Central memory CD8-positive, alpha-beta T cell (primary cell): ENCODE data around the gene PROM2.

ENCODE experiments used
- ATAC-seq: fragments of 150-1000 bp; cut with Tn5 transposase; replicated peaks from 2 replicates; pipeline ENCODE4 v1.10.0; 2022; ENCODE audit warnings: mild to moderate bottlenecking, moderate FRiP score, moderate number of reproducible peaks; ENCODE audit not compliant: poor library complexity, severe bottlenecking; ENCODE audit errors: extremely low read depth
- DNase-seq, 2 donors: peaks; one replicate each; pipeline ENCODE4 v3.0.0; 2021; ENCODE audit warnings: low spot score in 2 of 2
- H3K27ac Mint-ChIP-seq: one replicate; pipeline ENCODE4 v1.8.0; 2022; ENCODE audit warnings: low read depth, mild to moderate bottlenecking, moderate library complexity, mixed read lengths
- H3K27me3 Mint-ChIP-seq: one replicate; pipeline ENCODE4 v1.8.0; 2022; ENCODE audit warnings: mixed read lengths
- H3K36me3 Mint-ChIP-seq: one replicate; pipeline ENCODE4 v1.8.0; 2022; ENCODE audit warnings: mild to moderate bottlenecking, moderate library complexity, mixed read lengths; ENCODE audit not compliant: insufficient read depth
- H3K4me1 Mint-ChIP-seq: one replicate; pipeline ENCODE4 v1.8.0; 2022; ENCODE audit warnings: mixed read lengths
- H3K4me3 Mint-ChIP-seq: one replicate; pipeline ENCODE4 v1.8.0; 2022; ENCODE audit warnings: mild to moderate bottlenecking, moderate library complexity, mixed read lengths
- H3K9me3 Mint-ChIP-seq: one replicate; pipeline ENCODE4 v1.8.0; 2022; ENCODE audit warnings: mixed read lengths

PROM2 gene

GRCh38 chr2:95326433-95327140 lies 52.3 kb downstream of the PROM2 start:
- DNase-seq = no peak
- Mint-ChIP-seq H3K27me3 (no peaks in the 10 kb centered on the region), H3K9me3 (no peaks in the 10 kb centered on the region), H3K27ac (no peak overlapping the region), H3K4me3 (no peak overlapping the region), H3K4me1 (no peaks in the 10 kb centered on the region), H3K36me3 (peaks cover 2% of the 10 kb centered on the region)
- no peak for ATAC-seq

- Mint-ChIP-seq H3K4me3 (no peak overlapping the region), H3K27ac (no peak overlapping the region), H3K36me3 (peaks cover 2% of the 10 kb centered on the region), H3K4me1 (no peaks in the 10 kb centered on the region), H3K9me3 (no peaks in the 10 kb centered on the region), H3K27me3 (no peaks in the 10 kb centered on the region)
- ATAC-seq (no peak), DNase-seq (no peak)
These were observed 53.6 kb downstream of the PROM2 start for GRCh38 chr2:95327861-95328260.

GRCh38 chr2:95328358-95329125 lies 54.3 kb downstream of the PROM2 start:
- Mint-ChIP-seq H3K27me3 (no peaks in the 10 kb centered on the region), H3K27ac (no peak overlapping the region), H3K4me3 (no peak overlapping the region), H3K36me3 (peaks cover 2% of the 10 kb centered on the region), H3K9me3 (no peaks in the 10 kb centered on the region), H3K4me1 (no peaks in the 10 kb centered on the region)
- no peak for DNase-seq
- no peak for ATAC-seq

- H3K36me3 Mint-ChIP-seq = peaks cover 2% of the 10 kb centered on the region
- DNase-seq (no peak), ATAC-seq (no peak)
- H3K27me3 Mint-ChIP-seq = no peaks in the 10 kb centered on the region
- no peak overlapping the region for H3K27ac Mint-ChIP-seq
- no peak overlapping the region for H3K4me3 Mint-ChIP-seq
- no peaks in the 10 kb centered on the region for H3K4me1 Mint-ChIP-seq
- no peaks in the 10 kb centered on the region for H3K9me3 Mint-ChIP-seq
These were observed 55.2 kb downstream of the PROM2 start for GRCh38 chr2:95329401-95329800.

GRCh38 chr2:95329891-95330793 lies 55.9 kb downstream of the PROM2 start:
- H3K9me3 Mint-ChIP-seq = no peaks in the 10 kb centered on the region
- no peak overlapping the region for H3K27ac Mint-ChIP-seq
- H3K36me3 Mint-ChIP-seq = peaks cover 2% of the 10 kb centered on the region
- no peaks in the 10 kb centered on the region for H3K4me1 Mint-ChIP-seq
- ATAC-seq (no peak), DNase-seq (no peak)
- H3K4me3 Mint-ChIP-seq = no peak overlapping the region
- no peaks in the 10 kb centered on the region for H3K27me3 Mint-ChIP-seq

- no peak for DNase-seq
These were observed 56.6 kb downstream of the PROM2 start for GRCh38 chr2:95330794-95331338.

GRCh38 chr2:95331606-95332005 lies 57.4 kb downstream of the PROM2 start:
- Mint-ChIP-seq H3K9me3 (no peaks in the 10 kb centered on the region), H3K27ac (no peak overlapping the region), H3K4me1 (no peaks in the 10 kb centered on the region), H3K27me3 (no peaks in the 10 kb centered on the region), H3K36me3 (peaks cover 2% of the 10 kb centered on the region), H3K4me3 (no peak overlapping the region)
- DNase-seq (no peak), ATAC-seq (no peak)

More at GRCh38 chr2:95330794-95331338, 56.6 kb downstream of the PROM2 start:
- Mint-ChIP-seq H3K27ac (no peak overlapping the region), H3K4me1 (no peaks in the 10 kb centered on the region), H3K27me3 (no peaks in the 10 kb centered on the region), H3K36me3 (peaks cover 2% of the 10 kb centered on the region), H3K4me3 (no peak overlapping the region), H3K9me3 (no peaks in the 10 kb centered on the region)
- ATAC-seq = no peak

GRCh38 chr2:95332036-95332435 lies 57.8 kb downstream of the PROM2 start:
- DNase-seq = no peak
- H3K27me3 Mint-ChIP-seq = no peaks in the 10 kb centered on the region
- no peak overlapping the region for H3K27ac Mint-ChIP-seq
- H3K4me1 Mint-ChIP-seq = no peaks in the 10 kb centered on the region
- H3K36me3 Mint-ChIP-seq = peaks cover 2% of the 10 kb centered on the region
- H3K4me3 Mint-ChIP-seq = no peak overlapping the region
- no peak for ATAC-seq
- no peaks in the 10 kb centered on the region for H3K9me3 Mint-ChIP-seq

GRCh38 chr2:95333056-95333455 lies 58.8 kb downstream of the PROM2 start:
- DNase-seq = no peak
- H3K4me3 Mint-ChIP-seq = no peak overlapping the region
- H3K27ac Mint-ChIP-seq = no peak overlapping the region
- H3K4me1 Mint-ChIP-seq = no peaks in the 10 kb centered on the region
- H3K36me3 Mint-ChIP-seq = peaks cover 2% of the 10 kb centered on the region
- H3K27me3 Mint-ChIP-seq = no peaks in the 10 kb centered on the region
- no peaks in the 10 kb centered on the region for H3K9me3 Mint-ChIP-seq
- ATAC-seq = no peak

GRCh38 chr2:95333888-95334338 lies 59.7 kb downstream of the PROM2 start:
- Mint-ChIP-seq H3K4me1 (no peaks in the 10 kb centered on the region), H3K27me3 (no peaks in the 10 kb centered on the region), H3K27ac (no peak overlapping the region), H3K4me3 (no peak overlapping the region), H3K9me3 (no peaks in the 10 kb centered on the region), H3K36me3 (peaks cover 2% of the 10 kb centered on the region)
- ATAC-seq (no peak), DNase-seq (no peak)

- no peak overlapping the region for H3K27ac Mint-ChIP-seq
- no peak for DNase-seq
These were observed 60.8 kb downstream of the PROM2 start for GRCh38 chr2:95334916-95335641.

GRCh38 chr2:95336406-95336805 lies 62.2 kb downstream of the PROM2 start:
- H3K27me3 Mint-ChIP-seq = peaks cover 7% of the 10 kb centered on the region
- DNase-seq (no peak), ATAC-seq (no peak)
- no peaks in the 10 kb centered on the region for H3K9me3 Mint-ChIP-seq
- no peaks in the 10 kb centered on the region for H3K4me1 Mint-ChIP-seq
- no peak overlapping the region for H3K27ac Mint-ChIP-seq
- H3K4me3 Mint-ChIP-seq = no peak overlapping the region
- H3K36me3 Mint-ChIP-seq = no peaks in the 10 kb centered on the region

More at GRCh38 chr2:95334916-95335641, 60.8 kb downstream of the PROM2 start:
- H3K27me3 Mint-ChIP-seq = no peaks in the 10 kb centered on the region
- no peaks in the 10 kb centered on the region for H3K9me3 Mint-ChIP-seq
- no peaks in the 10 kb centered on the region for H3K4me1 Mint-ChIP-seq
- H3K36me3 Mint-ChIP-seq = peaks cover 2% of the 10 kb centered on the region
- H3K4me3 Mint-ChIP-seq = no peak overlapping the region
- no peak for ATAC-seq
